Iris pigment epithelial cell (primary cell): Measurements from ENCODE around the gene WBP2.
A peak's percentile ranks its signal among the peaks of the same experiment; 100 is the strongest.
"Not testable (repeated sequence)": the region's sequence is repeated elsewhere in the genome, so short reads cannot be mapped to it uniquely, and the experiment has no call there.

ENCODE experiments used
- DNase-seq: peaks from one replicate; pipeline ENCODE4 v3.0.0-alpha.2; 2011; ENCODE audit warnings: low read depth

Gene WBP2

GRCh38 chr17:75888484-75888883 is 33.3 kb upstream of the WBP2 start:
- no peak for DNase-seq

DNA sequence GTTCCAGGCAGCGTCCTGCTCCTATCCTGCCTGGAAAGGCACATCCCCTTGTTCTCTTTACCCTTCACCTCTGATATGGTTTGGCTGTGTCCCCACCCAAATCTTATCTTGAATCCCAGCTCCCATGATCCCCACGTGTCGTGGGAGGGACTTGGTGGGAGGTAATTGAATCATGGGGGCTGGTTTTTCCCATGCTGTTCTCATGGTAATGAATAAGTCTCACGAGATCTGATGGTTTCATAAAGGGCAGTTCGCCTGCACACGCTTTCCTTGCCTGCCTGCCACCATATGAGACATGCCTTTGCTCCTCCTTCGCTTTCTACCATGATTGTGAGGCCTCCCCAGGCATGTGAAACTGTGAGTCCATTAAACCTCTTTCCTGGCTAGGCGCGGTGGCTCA is 30.7 kb upstream of the WBP2 start:
- DNase-seq: not testable (repeated sequence)

DNA sequence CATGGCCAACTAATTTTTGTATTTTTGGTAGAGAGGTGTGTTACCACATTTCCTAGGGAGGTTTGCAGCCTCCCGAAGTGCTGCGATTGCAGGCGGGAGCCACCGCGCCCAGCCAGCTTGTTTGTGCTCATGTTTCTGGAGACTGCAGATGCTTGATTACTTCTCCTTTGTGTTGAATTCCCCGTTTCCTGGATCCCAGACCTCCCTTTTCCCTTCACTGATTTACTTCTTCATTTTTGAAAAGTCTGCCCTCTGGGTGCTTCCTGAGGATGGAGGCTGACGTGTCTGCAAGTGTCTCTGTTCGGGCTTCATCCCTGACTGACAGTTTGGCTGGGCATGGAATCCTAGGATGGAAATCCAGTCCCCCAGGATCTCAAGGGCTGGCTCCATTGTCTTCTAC is 30.3 kb upstream of the WBP2 start:
- no peak for DNase-seq

DNA sequence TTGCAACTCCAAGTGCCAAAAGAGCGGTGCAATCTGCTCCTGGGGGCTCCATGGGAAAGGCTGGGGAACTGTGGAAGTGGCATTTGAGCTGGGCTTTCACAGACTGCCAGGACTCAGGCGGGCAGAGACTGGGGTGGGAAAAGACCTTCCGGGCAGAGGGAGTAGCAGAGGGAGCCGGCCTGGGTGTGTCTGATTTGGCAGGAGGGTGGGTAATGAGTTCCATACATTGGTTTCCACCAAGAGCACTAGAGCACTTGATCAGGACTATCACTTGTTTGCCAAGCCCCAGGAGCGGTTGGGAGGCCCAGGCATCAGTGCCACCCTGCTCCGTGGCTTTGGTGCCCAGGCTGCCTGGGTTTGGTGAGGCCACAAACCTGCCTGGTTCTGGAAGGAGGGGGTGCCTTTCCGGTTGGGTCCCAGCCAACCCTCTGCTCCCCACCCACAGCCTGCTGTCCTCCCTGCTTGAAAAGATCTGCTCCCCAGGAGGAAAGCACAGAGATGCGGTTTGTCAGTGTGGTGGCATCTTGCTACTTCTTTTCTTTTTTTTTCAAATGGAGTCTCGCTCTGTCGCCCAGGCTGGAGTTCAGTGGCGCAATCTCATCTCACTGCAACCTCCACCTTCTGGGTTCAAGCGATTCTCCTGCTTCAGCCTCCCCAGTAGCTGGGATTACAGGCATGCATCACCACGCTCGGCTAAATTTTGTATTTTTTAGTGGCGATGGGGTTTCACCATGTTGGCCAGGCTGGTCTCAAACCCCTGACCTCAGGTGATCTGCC is 26.7 kb upstream of the WBP2 start:
- no peak for DNase-seq

- no peak for DNase-seq
These were observed 25.1 kb upstream of the WBP2 start for GRCh38 chr17:75880266-75880665.

DNA sequence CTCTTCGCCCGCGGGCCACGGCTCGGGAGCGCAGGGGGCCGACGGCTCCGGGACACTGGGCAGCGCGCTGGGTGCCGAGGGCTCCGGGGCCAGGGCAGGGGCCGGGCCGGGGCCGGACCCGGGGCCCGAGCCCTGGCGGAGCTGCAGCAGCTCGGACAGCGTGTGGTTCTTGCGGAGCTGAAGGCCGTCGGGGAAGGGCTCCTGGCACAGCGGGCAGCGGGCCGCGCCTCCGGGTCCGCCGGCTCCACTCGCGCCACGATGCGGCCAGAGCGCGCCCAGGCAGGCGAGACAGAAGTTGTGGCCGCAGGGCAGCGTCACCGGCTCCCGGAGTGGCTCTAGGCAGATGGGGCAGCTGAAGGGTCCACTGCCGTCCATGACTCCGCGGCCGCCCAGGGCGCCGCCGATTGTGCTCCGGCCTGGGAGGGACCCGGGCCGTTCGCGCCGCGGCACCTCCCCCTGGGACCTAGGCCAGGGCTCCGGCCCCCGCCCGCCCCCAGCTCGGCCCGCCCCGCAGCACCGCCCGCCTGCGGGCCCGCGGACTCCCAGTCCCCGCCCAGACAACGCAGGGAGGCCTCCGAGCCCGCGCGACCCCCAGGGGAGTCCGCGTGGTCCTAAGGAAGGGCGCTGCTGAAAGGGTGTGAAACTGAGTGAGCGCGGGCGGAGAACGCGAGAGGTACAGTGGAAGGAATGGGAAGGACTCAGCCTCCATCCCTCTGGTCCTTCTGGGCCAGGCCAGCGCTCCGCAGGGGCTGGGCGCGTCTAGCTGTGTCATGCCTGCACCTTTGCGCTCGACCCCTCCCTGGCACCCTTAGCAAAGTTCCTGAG is 23.3 kb upstream of the WBP2 start, which contains the start of gene TRIM47:
TSS of gene TRIM47 (minus strand) at position 408 of the 825 bp plus-strand sequence. CDS start at position 375, 33 bp downstream.
- DNase-seq: peak; percentile 51

- DNase-seq: peak; percentile 77
These were observed 22.6 kb upstream of the WBP2 start for GRCh38 chr17:75877752-75878173.

GRCh38 chr17:75876938-75877751 is 22.0 kb upstream of the WBP2 start:
- peak; percentile 92 for DNase-seq

GRCh38 chr17:75876190-75876937 is 21.2 kb upstream of the WBP2 start:
- no peak for DNase-seq

DNA sequence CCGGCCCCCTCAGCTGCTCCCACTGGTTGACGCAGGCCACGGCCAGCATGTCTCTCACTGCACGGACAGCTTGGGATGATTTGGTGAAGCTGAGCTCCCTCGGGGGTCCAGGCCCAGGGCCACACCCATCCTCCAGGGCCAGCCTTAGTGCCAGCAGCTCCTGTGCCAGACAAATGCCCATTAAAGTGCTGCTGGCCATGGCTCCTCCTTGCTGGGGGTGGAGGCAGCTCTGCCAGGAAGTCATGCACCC is 20.7 kb upstream of the WBP2 start:
- no peak for DNase-seq

GRCh38 chr17:75875182-75875939 is 20.2 kb upstream of the WBP2 start:
- DNase-seq: no peak

GRCh38 chr17:75874323-75875181 is 19.4 kb upstream of the WBP2 start:
- DNase-seq: no peak

GRCh38 chr17:75873587-75874322 is 18.6 kb upstream of the WBP2 start:
- DNase-seq: no peak

- DNase-seq: peak; percentile 83
These were observed 17.6 kb upstream of the WBP2 start for GRCh38 chr17:75872434-75873351.

- DNase-seq: not testable (repeated sequence)
These were observed 15.1 kb upstream of the WBP2 start for GRCh38 chr17:75870228-75870627.

DNA sequence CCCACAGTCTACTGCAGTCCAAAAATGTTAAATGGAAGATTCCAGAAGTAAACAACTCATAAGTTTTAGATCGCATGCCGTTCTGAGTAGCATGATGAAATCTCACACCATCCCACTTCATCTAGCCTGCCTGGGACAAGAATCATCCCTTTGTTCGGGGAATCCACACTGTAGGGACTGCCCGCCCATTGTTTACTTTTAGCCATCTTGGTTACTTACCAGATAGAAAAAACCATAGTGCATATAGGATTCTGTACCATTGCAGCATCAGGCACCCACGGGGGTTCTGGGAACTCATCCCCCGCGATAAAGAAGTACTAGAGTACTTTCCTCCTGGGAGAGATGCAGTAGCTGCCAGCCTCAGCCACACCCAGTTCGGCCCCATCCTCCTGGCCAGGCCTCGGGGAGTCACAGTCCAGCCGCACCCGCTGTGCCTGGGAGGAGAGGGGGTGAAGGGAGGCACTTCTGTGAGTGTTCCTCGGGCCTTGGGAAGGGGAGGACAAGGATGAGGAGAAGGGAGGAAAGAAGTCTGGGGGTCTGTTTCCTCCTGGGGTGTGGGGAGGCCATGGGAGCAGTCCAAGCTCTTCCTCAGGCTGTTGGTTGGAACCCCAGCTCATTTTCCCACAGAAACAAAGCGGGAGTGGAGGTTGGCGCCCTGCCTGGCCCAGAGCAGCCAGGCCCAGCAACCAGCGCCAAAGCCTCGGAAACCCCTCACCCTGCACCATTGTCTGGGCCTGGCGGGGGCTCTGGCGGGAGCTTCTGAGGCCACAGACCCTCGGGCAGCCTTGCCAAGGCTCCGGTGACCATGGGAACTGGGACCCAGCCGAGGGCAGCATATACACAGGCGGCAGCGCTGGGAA is 14.4 kb upstream of the WBP2 start:
- DNase-seq: peak; percentile 50

DNA sequence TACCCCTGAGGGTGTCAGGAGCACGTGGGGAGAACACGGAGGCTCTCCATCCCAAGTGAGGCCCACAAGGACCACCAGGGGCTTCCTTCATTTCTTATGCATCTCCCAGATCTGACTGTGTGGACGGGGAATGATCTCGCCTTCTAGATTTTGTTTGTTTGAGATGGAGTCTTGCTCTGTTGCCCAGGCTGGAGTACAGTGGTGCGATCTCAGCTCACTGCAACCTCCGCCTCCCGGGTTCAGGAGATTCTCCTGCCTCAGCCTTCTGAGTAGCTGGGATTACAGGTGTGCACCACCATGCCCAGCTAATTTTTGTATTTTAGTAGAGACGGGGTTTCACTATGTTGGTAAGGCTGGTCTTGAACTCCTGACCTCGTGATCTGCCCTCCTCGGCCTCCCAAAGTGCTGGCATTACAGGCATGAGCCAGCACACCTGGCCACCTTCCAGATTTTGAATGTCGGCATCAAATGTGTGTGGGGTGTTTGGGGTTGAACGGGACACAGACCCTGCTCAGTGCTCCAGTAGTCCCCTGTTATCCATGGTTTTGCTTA is 13.7 kb upstream of the WBP2 start:
- DNase-seq: not testable (repeated sequence)
